Thoracic aorta (tissue), 2 donors: ENCODE measurements around the gene PPP1R12C. TPM values are rescaled to one million over a fixed set of nuclear protein-coding genes. Genes with fewer than 3 reads are reported as not detected.

ENCODE experiments used
- ATAC-seq: fragments of 150-250 bp; one replicate; pipeline ENCODE4 v1.8.0; 2017; ENCODE audit warnings: low read depth; ENCODE audit not compliant: insufficient number of reproducible peaks, low FRiP score
- DNase-seq: peaks from one replicate; pipeline ENCODE4 v3.0.0-alpha.2; 2020; ENCODE audit warnings: low spot score
- H3K27ac ChIP-seq, 2 donors: fragments of 200-600 bp; sonication (generic); 1 replicate in 1 of 2; 2 replicates in 1 of 2; pipeline ENCODE4 v1.5.1; 2016; ENCODE audit warnings: mild to moderate bottlenecking in 2 of 2, moderate library complexity in 2 of 2
- H3K27me3 ChIP-seq: fragments of 200-600 bp; sonication (generic); replicated peaks from 2 replicates; pipeline ENCODE4 v1.6.0; 2016; ENCODE audit warnings: mild to moderate bottlenecking; ENCODE audit not compliant: insufficient read depth
- H3K36me3 ChIP-seq: fragments of 200-600 bp; sonication (generic); one replicate; pipeline ENCODE4 v1.5.1; 2016
- H3K4me1 ChIP-seq, 2 donors: fragments of 200-600 bp; sonication (generic); 1 replicate in 1 of 2; 2 replicates in 1 of 2; pipeline versions ENCODE4 v1.5.1 to v1.6.0; 2016; ENCODE audit warnings: low read depth in 2 of 2, mild to moderate bottlenecking in 1 of 2; ENCODE audit not compliant: control insufficient read depth in 1 of 2
- H3K4me3 ChIP-seq: fragments of 200-600 bp; sonication (generic); 2 replicates; pipeline ENCODE4 v1.5.1; 2016; ENCODE audit warnings: mild to moderate bottlenecking
- H3K9me3 ChIP-seq: fragments of 200-600 bp; sonication (generic); 2 replicates; pipeline ENCODE4 v1.5.1; 2016
- total RNA-seq, 2 donors: library from RNA; depleted of rRNA; stranded (reverse); fragments of >200 nt; gene quantifications; one replicate each; pipeline versions ENCODE4 v1.1.0 to v1.2.3, GENCODE V29; 2016
- TF ChIP-seq, protein P1 (sequence below): fragments of 200-600 bp; sonication (generic); IDR thresholded peaks from one replicate; pipeline ENCODE4 v1.5.1; 2019; ENCODE audit warnings: antibody characterized with exemption

Gene PPP1R12C
- total RNA-seq, 2 donors from 2014 or later, result 194 to 250 TPM

DNA sequence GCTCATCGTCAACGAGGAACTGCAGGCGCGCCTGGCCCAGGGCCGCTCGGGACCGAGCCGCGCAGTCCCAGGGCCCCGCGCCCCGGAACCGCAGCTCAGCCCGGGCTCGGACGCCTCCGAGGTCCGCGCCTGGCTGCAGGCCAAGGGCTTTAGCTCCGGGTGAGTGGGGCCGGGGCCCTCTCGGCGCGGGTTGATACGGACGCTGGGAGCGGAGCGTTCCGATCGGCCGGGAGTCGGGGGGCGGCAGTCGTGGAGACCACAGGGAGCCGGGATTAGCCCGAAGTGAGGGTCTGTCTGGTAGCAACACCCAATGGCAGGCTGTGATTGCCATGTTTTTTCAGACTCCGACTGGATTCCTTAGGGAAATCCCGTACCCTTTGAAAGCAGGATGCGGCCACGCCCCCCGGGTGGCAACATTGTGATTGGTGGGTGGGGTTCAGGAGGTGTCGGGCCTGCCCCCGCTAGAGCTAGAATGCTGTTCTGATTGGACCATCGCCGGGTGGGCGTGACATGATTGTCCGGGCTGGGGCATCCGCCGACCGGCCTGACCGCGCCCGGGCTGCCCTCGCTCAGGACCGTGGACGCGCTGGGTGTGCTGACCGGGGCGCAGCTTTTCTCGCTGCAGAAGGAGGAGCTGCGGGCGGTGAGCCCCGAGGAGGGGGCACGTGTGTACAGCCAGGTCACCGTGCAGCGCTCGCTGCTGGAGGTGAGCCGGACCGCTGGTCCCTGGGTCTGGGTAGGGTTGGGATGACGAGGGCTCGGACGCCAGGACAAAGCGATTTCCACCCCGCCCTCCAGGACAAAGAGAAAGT lies 30.5 kb downstream of the PPP1R12C start:
- TF ChIP-seq, protein P1, sequence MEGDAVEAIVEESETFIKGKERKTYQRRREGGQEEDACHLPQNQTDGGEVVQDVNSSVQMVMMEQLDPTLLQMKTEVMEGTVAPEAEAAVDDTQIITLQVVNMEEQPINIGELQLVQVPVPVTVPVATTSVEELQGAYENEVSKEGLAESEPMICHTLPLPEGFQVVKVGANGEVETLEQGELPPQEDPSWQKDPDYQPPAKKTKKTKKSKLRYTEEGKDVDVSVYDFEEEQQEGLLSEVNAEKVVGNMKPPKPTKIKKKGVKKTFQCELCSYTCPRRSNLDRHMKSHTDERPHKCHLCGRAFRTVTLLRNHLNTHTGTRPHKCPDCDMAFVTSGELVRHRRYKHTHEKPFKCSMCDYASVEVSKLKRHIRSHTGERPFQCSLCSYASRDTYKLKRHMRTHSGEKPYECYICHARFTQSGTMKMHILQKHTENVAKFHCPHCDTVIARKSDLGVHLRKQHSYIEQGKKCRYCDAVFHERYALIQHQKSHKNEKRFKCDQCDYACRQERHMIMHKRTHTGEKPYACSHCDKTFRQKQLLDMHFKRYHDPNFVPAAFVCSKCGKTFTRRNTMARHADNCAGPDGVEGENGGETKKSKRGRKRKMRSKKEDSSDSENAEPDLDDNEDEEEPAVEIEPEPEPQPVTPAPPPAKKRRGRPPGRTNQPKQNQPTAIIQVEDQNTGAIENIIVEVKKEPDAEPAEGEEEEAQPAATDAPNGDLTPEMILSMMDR, result no peak
- Histone ChIP-seq H3K4me3 (peak overlapping the region; percentile 75), H3K27ac (no peak overlapping the region), H3K4me1 (peaks cover 21 to 31% of the 10 kb centered on the region in 2 donors), H3K27me3 (peaks cover 15% of the 10 kb centered on the region), H3K36me3 (peaks cover 12% of the 10 kb centered on the region), H3K9me3 (no peaks in the 10 kb centered on the region)
- ATAC-seq (peak; percentile 74), DNase-seq (peak; percentile 82)

DNA sequence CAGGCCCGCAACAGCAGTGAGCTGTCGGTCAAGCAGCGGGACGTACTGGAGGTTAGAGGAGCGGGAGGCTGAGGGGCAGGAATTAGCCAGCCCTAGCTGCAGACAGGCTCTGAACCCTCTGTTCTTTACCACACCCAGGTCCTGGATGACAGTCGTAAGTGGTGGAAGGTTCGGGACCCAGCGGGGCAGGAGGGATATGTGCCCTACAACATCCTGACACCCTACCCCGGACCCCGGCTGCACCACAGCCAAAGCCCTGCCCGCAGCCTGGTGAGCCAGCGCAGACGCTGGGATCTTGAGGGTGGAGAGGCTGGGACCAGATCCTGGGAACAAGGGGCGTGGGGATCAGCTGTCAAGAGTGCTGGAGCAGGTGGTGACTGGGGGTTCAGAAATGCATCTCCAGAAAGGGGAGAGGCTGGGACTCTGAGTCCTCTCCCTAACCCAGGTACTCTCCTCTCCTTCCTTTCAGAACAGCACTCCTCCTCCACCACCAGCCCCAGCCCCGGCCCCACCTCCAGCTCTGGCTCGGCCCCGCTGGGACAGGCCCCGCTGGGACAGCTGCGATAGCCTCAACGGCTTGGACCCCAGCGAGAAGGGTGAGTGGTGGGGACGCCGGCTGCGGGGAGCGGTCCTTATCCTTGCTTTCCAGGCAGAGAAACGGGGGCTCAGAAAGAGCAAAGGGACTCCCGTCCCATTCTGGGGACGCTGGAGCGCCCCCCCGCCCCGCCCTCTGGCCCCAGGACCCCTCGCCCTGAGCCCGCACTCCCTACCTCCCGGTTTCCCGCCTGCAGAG lies 31.3 kb downstream of the PPP1R12C start:
- peaks cover 15% of the 10 kb centered on the region for H3K27me3 ChIP-seq
- TF ChIP-seq, protein P1, result no peak
- H3K36me3 ChIP-seq, result peaks cover 4% of the 10 kb centered on the region
- no peak overlapping the region for H3K27ac ChIP-seq
- peaks cover 24 to 39% of the 10 kb centered on the region in 2 donors for H3K4me1 ChIP-seq
- ATAC-seq (no peak), DNase-seq (no peak)
- peak overlapping the region; percentile 75 for H3K4me3 ChIP-seq
- H3K9me3 ChIP-seq, result no peaks in the 10 kb centered on the region

DNA sequence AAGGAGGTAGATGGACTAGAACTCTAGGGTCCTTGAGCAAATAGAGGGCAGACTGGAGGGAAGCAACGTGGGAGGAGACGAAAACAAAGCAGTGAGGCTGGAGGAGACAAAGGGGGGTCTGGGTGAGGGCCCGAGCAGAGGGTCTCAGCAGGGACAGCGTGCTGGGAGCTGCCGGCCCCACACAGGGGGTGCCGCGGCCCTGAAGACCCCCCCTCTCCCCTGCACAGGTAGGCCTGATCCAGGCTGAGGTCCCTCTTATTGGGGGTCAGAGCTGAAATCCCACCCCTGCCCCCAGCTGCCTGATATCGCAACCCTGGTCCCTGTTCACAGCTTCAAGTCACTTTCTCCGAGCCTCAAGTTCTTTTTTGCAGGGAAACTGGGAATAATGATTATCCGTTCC lies 33.0 kb downstream of the PPP1R12C start:
- Histone ChIP-seq H3K36me3 (no peaks in the 10 kb centered on the region), H3K27me3 (peaks cover 15% of the 10 kb centered on the region), H3K4me1 (peaks cover 30 to 52% of the 10 kb centered on the region in 2 donors), H3K4me3 (no peak overlapping the region), H3K9me3 (no peaks in the 10 kb centered on the region), H3K27ac (no peak overlapping the region)
- DNase-seq (no peak), ATAC-seq (no peak)
- TF ChIP-seq, protein P1, result no peak

DNA sequence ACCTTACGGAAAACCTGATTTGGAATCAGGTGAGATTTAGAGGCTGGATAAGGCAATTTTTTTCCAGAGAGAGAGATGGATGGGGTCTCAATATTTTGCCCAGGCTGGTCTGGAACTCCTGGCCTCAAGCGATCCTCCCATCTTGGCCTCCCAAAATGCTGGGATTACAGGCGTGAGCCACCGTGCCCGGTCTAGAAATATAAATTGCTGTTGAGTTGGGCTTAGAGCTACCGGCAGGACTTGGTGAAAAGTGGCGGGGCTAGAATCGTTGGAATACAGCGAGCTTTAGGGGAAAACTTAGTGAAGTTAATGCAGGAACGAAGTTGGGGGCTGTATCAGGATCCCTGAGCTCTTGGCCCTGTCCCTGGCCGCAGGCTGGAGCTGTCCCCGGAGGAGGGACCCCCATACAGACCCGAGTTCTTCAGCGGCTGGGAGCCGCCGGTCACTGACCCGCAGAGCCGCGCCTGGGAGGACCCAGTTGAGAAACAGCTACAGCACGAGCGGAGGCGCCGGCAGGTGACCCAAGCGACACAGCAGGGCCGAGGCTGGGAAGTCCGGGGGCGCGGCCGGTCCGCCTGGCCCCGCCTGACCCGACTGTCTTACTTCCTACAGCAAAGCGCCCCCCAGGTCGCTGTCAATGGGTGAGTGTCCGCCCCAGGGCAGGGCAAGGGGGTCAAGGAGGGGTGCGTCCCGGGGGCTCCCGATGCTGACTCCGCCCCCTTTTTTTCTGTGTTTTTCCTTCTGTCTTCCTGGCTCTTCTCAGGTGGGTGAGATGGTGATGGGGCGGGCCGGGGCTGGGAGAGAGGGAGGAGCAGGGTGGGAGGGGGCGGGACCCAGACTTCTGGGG lies 34.2 kb downstream of the PPP1R12C start:
- DNase-seq (no peak), ATAC-seq (no peak)
- Histone ChIP-seq H3K9me3 (no peaks in the 10 kb centered on the region), H3K27ac (no peak overlapping the region), H3K4me1 (peaks cover 28 to 50% of the 10 kb centered on the region in 2 donors), H3K36me3 (no peaks in the 10 kb centered on the region), H3K4me3 (no peak overlapping the region), H3K27me3 (peaks cover 15% of the 10 kb centered on the region)
- TF ChIP-seq, protein P1, result no peak
